HG02798 (cell line): ENCODE results near the gene KCNAB1.
A peak's percentile ranks its signal among the peaks of the same experiment; 100 is the strongest.
"Not testable (repeated sequence)": the region's sequence is repeated elsewhere in the genome, so short reads cannot be mapped to it uniquely, and the experiment has no call there.

Experiments
- ATAC-seq: cut with Tn5 transposase; IDR thresholded peaks from one replicate; pipeline ENCODE4 v1.9.1; 2021; ENCODE audit warnings: mild to moderate bottlenecking; ENCODE audit not compliant: unreplicated experiment, poor library complexity

The KCNAB1 gene

DNA sequence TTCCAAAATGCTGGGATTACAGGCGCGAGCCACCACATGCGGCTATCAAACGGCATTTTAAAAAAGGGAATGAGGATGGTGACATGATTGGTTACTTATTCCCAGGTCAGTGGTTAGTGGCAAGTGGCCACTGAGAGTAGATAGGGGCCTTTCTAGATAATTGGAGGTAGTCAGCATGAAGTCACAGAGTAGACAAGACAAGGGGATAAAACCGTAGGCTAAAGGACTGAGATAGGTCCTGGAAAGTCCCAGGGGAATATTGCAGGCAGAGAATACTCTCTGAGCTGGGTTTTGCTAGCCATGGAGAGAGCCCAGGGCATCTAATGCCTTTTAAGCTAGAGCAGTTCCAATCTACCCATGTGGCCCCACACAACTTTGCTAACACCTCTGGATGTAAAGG lies 52.2 kb downstream of the KCNAB1 start:
- peak; percentile 50 for ATAC-seq

DNA sequence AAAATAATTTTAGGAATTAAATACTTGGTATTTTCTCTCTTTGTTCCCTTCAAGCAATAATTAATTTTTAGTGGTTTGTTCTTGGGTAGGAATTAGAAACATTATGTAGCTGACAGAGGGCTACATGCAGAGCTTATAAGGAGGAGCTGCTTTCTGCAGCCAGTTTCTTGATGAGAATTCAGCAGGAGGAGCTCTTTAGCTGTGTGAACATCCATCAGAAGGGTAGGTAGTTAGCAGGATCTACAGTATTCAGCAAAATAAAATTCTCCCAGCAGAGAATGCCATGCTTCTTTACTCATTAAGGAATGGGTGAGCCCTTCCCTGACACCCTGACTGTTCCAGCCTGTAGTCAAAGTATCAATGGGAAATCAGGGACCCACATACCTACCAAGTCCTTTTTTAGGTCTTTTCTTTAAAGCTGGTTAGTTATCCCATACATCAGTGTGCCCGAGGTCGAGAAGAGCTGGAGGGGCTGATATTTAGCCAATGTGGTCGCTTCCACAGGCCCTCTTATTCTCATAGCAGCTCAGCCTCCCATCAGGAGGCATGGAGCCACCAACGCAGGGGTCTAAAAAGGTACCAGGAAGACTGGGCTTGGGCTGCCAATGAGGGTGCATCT lies 54.0 kb downstream of the KCNAB1 start:
- ATAC-seq = no peak

DNA sequence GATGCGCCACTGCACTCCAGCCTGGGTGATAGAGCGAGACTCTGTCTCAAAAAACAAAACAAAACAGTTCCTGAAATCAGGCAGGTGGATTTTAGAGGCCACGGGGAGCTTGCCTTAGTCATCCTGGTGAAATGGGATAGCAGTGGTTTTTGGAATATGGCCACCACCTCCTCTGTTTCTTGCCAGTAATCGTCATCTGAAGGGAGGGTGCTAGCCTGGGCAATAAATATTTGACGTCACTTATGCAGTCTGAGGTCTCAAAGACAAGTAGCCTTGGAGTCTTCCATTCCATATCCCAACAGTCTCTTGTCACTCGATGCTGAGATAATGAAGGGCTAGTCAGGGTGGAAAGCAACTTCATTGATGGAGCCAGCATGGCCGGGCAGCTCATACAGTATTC lies 55.2 kb downstream of the KCNAB1 start:
- ATAC-seq = no peak

DNA sequence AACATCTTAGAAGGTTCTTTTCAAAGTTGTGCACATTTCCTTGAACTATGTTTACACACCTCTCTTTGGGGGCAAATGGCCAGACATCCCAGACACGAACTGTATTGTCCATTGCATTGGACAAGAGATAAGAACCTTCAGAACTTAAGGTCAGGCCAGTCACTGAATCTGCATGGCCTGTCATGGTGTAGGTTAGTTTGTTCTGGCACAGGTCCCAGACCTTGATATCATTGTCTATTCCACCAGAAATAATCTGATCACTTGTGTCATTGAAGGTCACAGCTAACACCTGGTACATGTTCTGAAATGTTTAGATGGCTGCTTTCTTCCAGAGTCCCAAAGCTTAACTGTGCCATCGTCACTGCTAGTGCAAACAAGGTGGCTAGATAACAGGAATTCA lies 55.7 kb downstream of the KCNAB1 start:
- no peak for ATAC-seq

DNA sequence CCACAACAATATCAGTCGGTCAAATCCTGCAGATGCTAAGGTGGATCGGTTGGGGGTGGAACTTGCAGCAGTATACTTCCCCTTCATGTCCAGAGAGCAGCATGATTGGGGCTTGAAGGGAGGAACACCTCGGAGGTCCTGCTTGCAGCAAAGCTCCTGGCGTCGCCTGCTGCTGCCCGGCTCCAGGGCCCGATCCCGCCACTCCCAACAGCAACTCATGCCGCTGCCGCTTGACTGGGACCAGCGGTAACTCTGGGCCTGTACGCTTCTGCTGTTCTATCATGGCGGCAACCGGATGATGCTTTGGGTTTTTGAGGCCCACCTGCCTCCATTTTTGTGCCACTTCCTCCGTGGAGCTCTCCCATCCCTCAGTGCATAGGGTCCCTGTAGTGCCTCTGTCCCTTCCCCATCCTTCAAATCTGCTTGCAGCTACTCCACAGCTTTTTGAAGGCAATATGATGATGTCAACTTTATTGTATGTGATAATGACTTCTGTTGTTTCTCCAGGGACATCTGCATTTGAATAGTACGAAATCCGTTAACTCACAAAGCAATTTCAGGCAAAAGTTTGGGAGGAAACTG lies 56.3 kb downstream of the KCNAB1 start:
- no peak for ATAC-seq

DNA sequence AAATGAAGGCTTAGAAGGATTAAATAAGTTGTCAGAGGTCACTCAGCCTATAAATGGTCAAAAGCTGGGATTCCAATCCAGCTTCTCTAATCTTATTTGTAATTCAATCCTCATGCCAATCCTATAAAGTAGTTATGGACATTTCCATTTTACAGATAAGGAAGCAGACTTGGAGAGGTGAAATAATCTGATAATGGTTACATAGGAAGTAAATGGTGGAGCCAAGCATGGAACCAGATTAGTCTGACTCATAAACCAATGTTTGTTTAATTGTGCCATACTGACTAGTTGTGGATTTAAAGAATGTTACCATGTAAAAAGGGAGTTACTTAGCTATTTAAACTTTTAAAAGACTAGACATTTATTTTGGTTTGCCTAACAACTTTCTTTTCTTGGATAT lies 59.7 kb downstream of the KCNAB1 start:
- no peak for ATAC-seq

DNA sequence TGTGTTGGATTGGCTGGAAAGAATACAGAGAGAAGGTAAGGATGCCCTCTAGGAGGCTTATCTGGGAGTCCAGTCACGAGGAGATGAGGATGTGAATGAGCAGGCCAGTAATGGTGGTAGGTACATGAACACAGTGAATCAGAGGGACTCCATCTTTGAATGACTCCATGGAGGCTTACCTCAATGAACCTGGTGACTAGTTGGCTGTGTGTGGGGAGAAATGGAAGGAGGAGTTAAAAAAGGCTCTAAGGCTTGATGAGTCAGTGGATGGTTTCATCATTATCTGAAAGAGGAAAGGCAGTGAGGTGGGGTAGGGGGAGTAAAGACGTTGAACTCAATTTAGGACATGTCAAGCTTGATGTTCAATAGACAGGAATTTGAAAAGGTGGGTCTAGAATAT lies 61.1 kb downstream of the KCNAB1 start:
- no peak for ATAC-seq

DNA sequence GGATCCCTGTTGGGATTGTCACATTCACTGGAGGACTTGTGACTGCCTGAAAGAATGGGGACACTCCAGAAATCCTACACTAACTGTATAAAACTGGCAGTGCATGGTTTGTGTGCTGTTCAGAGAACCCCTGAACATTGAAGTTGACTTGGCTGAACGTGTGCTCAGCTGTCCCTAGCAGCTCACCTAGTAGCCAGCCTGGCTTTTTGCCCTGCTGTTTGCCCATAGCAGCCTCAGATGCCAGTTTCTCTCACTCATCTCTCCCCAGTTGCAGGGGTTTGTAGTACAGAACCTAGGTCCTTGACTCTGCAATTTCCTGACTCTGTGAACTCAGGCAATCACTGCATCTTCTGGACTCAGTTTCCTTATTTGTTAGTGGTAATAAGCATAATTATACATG lies 63.0 kb downstream of the KCNAB1 start:
- no peak for ATAC-seq

DNA sequence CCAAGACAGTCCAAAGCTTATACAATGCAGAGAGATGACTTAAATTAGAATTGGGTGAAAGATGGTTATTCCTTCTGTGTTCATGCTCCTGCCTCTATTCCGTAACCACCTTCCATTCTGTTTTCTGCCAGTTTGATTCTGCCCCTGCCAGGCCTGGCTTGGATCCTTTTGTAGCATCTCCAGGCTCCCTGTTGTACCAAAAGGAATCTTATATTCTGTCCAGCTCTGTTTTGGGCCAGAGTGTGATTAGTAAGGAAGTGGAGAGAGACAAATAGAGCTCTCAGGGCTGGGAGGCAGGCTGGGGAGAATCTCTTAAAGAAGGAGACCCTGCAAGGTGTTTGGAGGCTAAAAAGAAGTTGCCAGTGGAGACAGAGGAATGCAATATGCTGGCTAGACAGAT lies 63.8 kb downstream of the KCNAB1 start:
- no peak for ATAC-seq

DNA sequence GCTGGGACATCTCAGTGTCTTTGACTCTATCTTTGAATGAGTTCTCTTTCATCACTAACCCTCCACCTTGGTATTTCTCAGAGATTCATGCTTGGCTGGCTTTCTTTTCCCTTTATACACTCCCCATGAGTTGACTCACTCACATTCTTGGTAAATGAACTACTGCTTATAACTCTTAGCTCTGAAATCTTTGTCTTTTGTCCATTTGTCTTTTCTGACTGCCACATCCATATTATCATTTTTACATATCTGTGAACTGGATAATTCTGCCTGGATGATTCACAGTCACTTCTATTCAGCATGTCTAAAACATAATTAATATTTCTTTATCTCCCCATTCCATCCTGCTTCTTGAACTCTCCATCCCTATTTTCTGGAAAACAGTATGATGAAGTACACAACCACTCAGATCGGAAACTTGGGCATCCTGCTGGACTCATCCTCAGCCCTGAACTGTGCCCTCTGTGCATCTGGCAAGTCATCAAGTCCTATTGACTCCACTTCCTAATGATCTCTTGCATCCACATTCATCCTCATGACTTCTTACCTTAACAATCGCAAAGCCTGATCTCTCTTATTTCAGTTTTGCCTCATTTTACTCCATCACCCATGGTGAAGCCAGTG lies 66.9 kb downstream of the KCNAB1 start:
- ATAC-seq = no peak

DNA sequence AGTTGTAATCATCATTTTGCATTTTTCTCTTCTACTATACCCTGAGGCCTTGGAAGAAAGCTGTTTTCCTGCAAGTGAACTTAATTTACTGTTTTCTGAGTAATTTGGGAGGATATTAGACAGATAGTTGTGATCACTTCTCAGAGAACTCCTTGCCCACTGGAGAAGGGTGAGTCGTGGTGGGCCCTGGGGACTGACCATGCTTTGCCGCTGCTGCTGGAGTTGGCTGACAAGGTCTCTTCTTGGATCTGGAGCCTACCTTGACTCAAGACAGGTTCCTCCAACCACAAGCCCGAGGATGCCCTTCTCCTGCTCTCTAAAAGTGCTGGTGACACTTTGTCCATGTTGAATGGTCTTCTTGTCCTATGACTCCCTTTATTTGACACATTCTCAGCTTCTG lies 68.4 kb downstream of the KCNAB1 start:
- no peak for ATAC-seq

DNA sequence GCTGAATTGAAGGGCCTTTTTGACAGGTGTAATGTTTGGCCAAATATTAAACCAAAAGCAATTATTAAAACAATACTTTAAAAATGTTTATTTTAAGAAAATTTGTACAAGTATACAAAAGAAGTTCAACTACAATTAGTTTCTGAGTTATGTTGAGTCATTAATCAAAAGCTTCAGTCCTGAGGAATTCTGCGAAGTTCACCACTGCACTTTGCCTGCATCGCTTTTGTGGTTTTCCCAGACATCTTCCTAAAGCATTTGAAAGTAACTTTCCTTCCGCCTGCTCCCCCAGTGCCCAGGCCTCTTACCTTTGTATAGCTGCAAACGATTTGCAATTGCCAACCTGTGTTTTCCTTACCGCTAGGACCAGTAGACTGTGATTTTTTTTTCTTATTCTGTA lies 69.5 kb downstream of the KCNAB1 start:
- ATAC-seq = no peak

DNA sequence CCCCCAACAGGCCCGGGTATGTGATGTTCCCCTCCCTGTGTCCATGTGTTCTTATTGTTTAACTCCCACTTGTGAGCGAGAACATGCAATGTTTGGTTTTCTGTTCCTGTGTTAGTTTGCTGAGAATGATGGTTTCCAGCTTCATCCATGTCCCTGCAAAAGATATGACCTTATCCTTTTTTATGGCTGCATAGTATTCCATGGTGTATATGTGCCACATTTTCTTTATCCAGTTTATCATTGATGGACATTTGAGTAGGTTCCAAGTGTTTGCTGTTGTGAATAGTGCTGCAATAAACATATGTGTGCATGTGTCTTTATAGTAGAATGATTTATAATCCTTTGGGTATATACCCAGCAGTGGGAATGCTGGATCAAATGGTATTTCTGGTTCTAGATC lies 74.6 kb downstream of the KCNAB1 start:
- not testable (repeated sequence) for ATAC-seq

DNA sequence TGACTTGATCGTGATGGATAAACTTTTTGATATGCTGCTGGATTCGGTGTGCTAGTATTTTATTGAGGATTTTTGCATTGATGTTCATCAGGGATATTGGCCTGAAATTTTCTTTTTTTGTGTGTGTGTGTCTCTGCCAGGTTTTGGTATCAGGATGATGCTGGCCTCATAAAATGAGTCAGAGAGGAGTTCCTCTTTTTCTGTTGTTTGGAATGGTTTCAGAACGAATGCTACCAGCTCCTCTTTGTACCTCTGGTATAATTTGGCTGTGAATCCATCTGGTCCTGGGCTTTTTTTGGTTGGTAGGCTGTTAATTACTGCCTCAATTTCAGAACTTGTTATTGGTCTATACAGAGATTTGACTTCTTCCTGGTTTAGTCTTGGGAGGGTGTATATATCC lies 76.8 kb downstream of the KCNAB1 start:
- not testable (repeated sequence) for ATAC-seq

DNA sequence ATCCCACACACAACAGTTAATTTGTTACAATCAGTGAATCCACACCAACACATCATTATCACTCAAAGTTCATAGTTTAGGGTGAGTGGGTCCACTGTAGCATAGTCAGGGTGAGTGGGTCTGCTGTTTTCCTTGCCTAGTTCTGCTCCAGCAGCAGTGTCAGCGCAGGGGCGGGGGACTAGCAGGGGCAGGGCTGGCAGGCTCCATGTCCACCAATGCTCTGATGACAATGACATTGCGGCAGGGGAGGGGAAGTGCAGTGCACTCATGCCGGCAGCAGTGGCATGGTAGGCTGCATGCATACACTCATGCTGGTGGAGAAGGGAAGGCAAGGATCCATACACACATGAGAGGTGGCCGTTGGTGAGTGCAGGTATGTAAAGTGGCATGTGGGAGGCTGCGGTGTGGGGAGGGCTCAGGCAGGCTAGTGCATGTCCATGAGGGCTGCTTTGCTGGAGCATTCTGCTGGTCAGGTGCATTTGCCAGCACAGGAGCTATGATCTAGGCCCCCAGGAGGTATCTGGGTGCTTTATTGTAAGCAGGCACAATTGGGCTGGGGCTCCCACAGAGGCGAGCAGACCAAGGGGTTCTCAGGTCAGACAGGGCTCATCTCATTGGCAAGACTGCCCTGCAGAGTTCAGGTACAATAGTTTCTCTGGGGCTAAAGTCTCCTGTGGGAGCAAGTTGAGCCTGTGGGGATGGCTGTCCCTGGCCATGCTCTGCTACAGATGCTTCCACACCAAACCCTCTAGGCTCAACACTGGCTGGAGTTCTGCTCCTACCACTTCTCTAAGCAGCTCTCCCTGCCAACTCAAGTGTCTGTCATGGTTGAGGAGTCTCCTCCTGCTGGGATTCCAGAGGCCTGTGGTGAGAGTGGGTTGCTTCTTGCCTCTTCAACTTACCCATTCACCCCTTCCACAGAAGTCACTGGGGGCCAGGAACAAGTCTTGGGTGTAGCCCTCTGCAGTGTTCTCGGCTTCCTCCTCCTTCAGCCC lies 81.3 kb downstream of the KCNAB1 start:
- no peak for ATAC-seq

DNA sequence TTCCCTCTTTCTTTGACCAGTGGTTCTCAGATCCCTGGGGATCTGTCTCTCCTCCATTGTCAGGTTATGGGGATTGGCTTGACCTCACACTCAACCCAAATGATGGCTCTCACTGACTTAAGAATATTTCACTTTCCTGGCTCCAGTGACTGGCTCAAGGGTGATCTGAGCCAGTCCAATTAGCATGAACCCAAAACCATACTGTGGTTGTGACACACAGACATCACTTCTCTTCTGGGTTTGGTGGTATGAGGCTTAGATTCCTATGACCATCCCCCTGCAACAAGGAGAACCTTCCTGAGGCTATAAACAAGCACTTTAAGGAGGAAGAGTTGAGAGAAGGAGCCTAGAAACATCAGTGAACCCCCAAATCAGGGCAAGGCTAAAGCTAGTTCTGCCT lies 85.8 kb downstream of the KCNAB1 start:
- ATAC-seq = no peak

DNA sequence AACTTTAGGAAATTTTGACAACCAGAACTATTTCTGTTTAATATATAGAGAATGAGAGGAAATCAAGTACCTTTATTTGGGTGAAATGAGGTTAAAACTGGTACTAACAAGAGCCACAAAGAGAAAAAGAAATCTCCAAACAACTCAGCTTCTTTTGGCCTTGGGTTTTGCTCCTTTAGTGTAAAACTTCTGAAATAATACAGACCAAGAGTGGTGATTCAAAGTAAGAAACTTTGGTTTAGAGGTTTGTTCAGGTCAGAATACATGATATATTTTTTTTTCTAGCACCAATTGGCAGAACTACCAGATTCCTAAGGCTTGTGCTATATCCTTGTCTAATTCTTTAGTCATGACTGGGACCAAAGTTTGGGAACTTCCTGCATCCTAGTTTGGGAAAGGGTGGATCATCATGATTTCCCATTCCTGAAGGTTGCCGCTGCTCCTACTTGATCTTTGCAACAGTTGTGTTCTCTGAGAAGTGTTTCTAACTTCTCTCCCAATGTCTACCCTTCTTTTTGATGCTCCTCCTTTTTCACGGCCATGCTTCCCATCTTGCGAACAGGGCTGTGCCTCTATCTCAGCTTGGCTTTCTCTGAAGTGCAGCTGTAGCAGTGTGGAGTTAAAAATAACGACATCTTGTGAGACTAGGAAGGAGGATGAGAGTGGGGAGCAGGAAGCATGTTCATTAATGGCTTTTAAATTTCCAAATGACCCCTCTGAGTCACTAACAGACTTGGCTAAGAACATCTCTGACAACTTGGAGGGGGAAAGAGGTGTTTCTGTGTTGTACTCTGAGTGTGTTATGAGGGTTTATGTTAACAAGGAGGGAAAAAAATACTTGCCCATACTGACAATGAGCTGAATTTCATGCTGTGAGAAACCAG lies 87.7 kb downstream of the KCNAB1 start:
- no peak for ATAC-seq

DNA sequence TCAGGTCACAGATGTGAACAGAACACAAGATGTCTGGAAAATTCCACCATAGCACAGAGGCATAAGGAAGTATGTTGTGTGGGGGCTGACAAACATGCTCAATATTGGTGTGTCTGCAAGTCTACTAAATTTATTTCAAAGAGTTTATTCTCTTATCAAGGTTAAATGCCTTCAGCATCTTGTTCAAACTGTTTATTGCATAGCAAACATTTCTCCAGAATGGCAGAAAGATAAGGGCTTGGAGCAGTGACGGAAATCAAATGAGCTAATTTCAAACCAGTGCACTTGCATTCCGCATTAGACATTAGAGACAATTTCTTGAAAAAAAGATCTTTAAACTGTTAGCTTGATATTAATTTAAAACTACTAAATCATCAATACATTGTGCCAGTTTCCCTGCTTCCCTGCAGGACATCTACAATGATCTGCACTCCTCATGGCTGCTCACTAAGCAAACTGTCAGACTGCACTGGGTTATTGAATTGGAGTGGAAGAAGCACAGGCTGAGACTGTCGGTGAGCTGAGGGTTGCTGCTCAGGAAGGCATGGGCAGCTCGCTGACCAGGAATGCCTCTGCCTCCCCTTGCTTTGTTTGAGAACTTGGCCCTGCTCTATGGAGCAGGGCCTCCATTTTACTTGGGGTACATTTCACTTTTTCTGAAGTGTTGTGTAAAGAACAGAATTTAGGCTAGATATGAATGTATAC lies 89.4 kb downstream of the KCNAB1 start:
- no peak for ATAC-seq

DNA sequence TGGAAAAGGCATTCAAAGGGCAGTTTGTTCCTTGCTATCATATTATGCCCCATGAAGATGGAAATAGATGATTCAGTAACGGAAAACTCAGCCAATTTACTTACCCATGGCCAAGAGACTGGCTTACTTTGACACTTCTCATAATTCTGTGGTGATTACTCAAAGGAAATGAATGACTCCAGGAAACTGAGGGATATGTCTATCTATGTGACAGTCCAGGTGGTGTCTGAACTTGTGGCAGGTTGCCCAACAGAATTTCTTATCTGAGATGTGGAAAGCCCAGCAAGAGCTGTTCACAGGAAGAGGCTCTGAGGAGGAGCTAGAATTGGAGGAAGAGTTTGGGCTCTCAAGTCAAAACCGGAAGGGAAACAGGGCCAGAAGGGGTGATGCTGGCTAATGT lies 91.2 kb downstream of the KCNAB1 start:
- ATAC-seq = no peak
